Esophagus (tissue), 2 donors: Measurements from ENCODE around the gene DOCK2. TPM values are rescaled to one million over a fixed set of nuclear protein-coding genes. Genes with fewer than 3 reads are reported as not detected.
"Not testable (repeated sequence)": the region's sequence is repeated elsewhere in the genome, so short reads cannot be mapped to it uniquely, and the experiment has no call there.

Source experiments
- H3K27ac ChIP-seq, 2 donors: one replicate each; pipeline ENCODE4 v1.5.1; 2013; ENCODE audit warnings: low read depth in 2 of 2, mild to moderate bottlenecking in 2 of 2, inconsistent platforms in 1 of 2, low read length in 1 of 2, moderate library complexity in 1 of 2
- H3K27me3 ChIP-seq, 2 donors: one replicate each; pipeline ENCODE4 v1.6.1; 2013; ENCODE audit warnings: low read length in 2 of 2, control low read depth in 1 of 2, mild to moderate bottlenecking in 1 of 2; ENCODE audit not compliant: insufficient read depth in 2 of 2, control insufficient read depth in 1 of 2
- H3K36me3 ChIP-seq, 2 donors: one replicate each; pipeline ENCODE4 v1.6.1; 2013; ENCODE audit warnings: low read length in 1 of 2; ENCODE audit not compliant: control insufficient read depth in 2 of 2, insufficient read depth in 2 of 2
- H3K4me1 ChIP-seq, 2 donors: one replicate each; pipeline ENCODE4 v1.6.1; 2013; ENCODE audit warnings: low read length in 1 of 2; ENCODE audit not compliant: control insufficient read depth in 2 of 2, insufficient read depth in 2 of 2
- H3K4me3 ChIP-seq, 2 donors: one replicate each; pipeline ENCODE4 v1.5.1; 2013; ENCODE audit warnings: low read length in 2 of 2, mild to moderate bottlenecking in 2 of 2, low read depth in 1 of 2, moderate library complexity in 1 of 2
- H3K9me3 ChIP-seq, 2 donors: one replicate each; pipeline ENCODE4 v1.6.1; 2013; ENCODE audit warnings: mild to moderate bottlenecking in 2 of 2, low read depth in 1 of 2, low read length in 1 of 2, moderate library complexity in 1 of 2; ENCODE audit not compliant: control insufficient read depth in 2 of 2, insufficient read depth in 1 of 2
- WGBS, 2 donors: extraction: QIAGEN DNeasy Blood & Tissue Kit; methylation state at CpG; one replicate each; pipeline ENCODE4 v1.1.7; 2013; 5-methylcytosine and 5-hydroxymethylcytosine counted together
- polyA plus RNA-seq, 2 donors: library from polyadenylated mRNA; stranded (reverse); fragments of 200-250 nt; gene quantifications; one replicate each; pipeline ENCODE4 v1.2.3, GENCODE V29; 2013
- donor health status: healthy with polysubstance abuse.
- donor health status: Bipolar disorder and iron deficiency.

The DOCK2 gene
- polyA plus RNA-seq, 2 donors = 0.86 to 1.2 TPM

GRCh38 chr5:169721771-169722170, 84.7 kb downstream of the DOCK2 start:
- no peaks in the 10 kb centered on the region for H3K27me3 ChIP-seq
- H3K27ac ChIP-seq = no peak overlapping the region
- H3K4me3 ChIP-seq = no peak overlapping the region
- H3K36me3 ChIP-seq = peaks cover 0 to 5% of the 10 kb centered on the region in 2 donors
- H3K9me3 ChIP-seq = no peaks in the 10 kb centered on the region
- 87 to 94% methylated on average over 2 of the region's 2 CpGs for WGBS, 2 donors
- H3K4me1 ChIP-seq = no peaks in the 10 kb centered on the region

GRCh38 chr5:169723103-169723831, 86.2 kb downstream of the DOCK2 start:
- no peaks in the 10 kb centered on the region for H3K27me3 ChIP-seq
- H3K36me3 ChIP-seq = peaks cover 0 to 5% of the 10 kb centered on the region in 2 donors
- no peaks in the 10 kb centered on the region for H3K4me1 ChIP-seq
- no peak overlapping the region for H3K4me3 ChIP-seq
- H3K9me3 ChIP-seq = no peaks in the 10 kb centered on the region
- 68 to 74% methylated on average over 3 of the region's 3 CpGs for WGBS, 2 donors
- no peak overlapping the region for H3K27ac ChIP-seq

- no peaks in the 10 kb centered on the region for H3K9me3 ChIP-seq
- 75 to 84% methylated on average over 10 of the region's 10 CpGs for WGBS, 2 donors
- no peak overlapping the region for H3K27ac ChIP-seq
- no peak overlapping the region for H3K4me3 ChIP-seq
- H3K36me3 ChIP-seq = peaks cover 0 to 5% of the 10 kb centered on the region in 2 donors
- H3K4me1 ChIP-seq = no peaks in the 10 kb centered on the region
- H3K27me3 ChIP-seq = no peaks in the 10 kb centered on the region
These were observed 87.4 kb downstream of the DOCK2 start for GRCh38 chr5:169724303-169725087.

- H3K4me1 ChIP-seq, H3K27me3 ChIP-seq, H3K4me3 ChIP-seq, H3K36me3 ChIP-seq, H3K27ac ChIP-seq, H3K9me3 ChIP-seq: not testable (repeated sequence)
- WGBS, 2 donors = 97 to 99% methylated on average over 4 of the region's 4 CpGs
These were observed 88.6 kb downstream of the DOCK2 start for GRCh38 chr5:169725665-169726064.

- H3K27ac ChIP-seq = no peak overlapping the region
- H3K4me3 ChIP-seq = no peak overlapping the region
- no peaks in the 10 kb centered on the region for H3K4me1 ChIP-seq
- peaks cover 0 to 5% of the 10 kb centered on the region in 2 donors for H3K36me3 ChIP-seq
- WGBS, 2 donors = 80 to 91% methylated on average over 1 of the region's 1 CpG
- H3K9me3 ChIP-seq = no peaks in the 10 kb centered on the region
- H3K27me3 ChIP-seq = no peaks in the 10 kb centered on the region
These were observed 91.3 kb downstream of the DOCK2 start for GRCh38 chr5:169728418-169728817.

- Histone ChIP-seq H3K27ac (no peak overlapping the region), H3K36me3 (no peaks in the 10 kb centered on the region), H3K27me3 (no peaks in the 10 kb centered on the region), H3K9me3 (no peaks in the 10 kb centered on the region), H3K4me1 (no peaks in the 10 kb centered on the region), H3K4me3 (no peak overlapping the region)
- WGBS, 2 donors = 88 to 89% methylated on average over 6 of the region's 6 CpGs
These were observed 94.1 kb downstream of the DOCK2 start for GRCh38 chr5:169731221-169731620.

- no peaks in the 10 kb centered on the region for H3K36me3 ChIP-seq
- H3K4me3 ChIP-seq = no peak overlapping the region
- no peaks in the 10 kb centered on the region for H3K9me3 ChIP-seq
- 64% methylated on average over 1 of the region's 1 CpG for WGBS, 2 donors
- H3K4me1 ChIP-seq = no peaks in the 10 kb centered on the region
- no peak overlapping the region for H3K27ac ChIP-seq
- no peaks in the 10 kb centered on the region for H3K27me3 ChIP-seq
These were observed 95.8 kb downstream of the DOCK2 start for GRCh38 chr5:169732841-169733240.

- H3K4me3 ChIP-seq = no peak overlapping the region
- no peaks in the 10 kb centered on the region for H3K27me3 ChIP-seq
- no peaks in the 10 kb centered on the region for H3K36me3 ChIP-seq
- H3K9me3 ChIP-seq = no peaks in the 10 kb centered on the region
- no peak overlapping the region for H3K27ac ChIP-seq
- 82 to 91% methylated on average over 3 of the region's 3 CpGs for WGBS, 2 donors
- no peaks in the 10 kb centered on the region for H3K4me1 ChIP-seq
These were observed 98.8 kb downstream of the DOCK2 start for GRCh38 chr5:169735913-169736312.

GRCh38 chr5:169736653-169737052, 99.6 kb downstream of the DOCK2 start:
- 81 to 86% methylated on average over 2 of the region's 2 CpGs for WGBS, 2 donors
- Histone ChIP-seq H3K27me3 (no peaks in the 10 kb centered on the region), H3K4me3 (no peak overlapping the region)

More at GRCh38 chr5:169736653-169737052, 99.6 kb downstream of the DOCK2 start:
- Histone ChIP-seq H3K4me1 (no peaks in the 10 kb centered on the region), H3K36me3 (no peaks in the 10 kb centered on the region), H3K27ac (no peak overlapping the region), H3K9me3 (no peaks in the 10 kb centered on the region)
